ENCODE results near the gene FZD1.
"Not testable (repeated sequence)": the region's sequence is repeated elsewhere in the genome, so short reads cannot be mapped to it uniquely, and the experiment has no call there.

Gene FZD1

DNA sequence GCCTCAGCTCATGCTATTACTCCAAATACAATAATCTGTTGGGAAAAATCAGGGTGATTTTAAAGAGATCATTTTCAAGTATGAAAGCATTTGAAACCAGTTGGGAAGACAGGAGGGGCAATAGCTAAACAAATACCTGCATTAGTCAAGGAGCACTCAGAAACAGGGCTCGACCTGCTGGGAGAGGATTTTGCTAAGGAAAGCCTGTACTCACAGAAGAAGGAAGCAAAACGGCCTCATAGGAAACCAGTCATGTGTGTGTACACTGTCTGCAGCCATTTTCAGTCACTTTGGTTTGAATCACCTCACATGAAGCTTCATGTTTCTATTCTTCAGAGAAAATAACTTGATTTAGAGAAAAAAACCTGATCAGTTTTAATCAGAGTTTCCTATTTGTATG is 38.6 kb downstream of the FZD1 start:
- DNase-seq = no peak

DNA sequence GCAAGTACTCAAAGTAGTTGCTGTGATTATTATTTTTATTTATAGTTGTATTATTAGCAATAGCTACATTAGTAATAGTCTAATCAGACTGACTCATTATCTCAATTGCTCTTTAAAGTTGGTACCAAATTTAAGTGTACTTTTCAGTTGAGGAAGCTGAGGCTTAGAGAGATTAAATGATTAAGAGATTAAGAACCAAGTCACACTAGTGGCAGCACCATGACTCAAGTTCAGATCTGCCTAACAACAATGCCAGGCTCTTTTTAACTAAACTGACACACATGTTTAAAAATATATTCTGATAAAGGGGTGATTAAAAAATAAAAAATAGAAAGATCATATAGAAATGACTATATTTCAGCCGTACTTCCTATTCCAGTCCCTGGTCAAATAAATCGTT is 42.0 kb downstream of the FZD1 start:
- DNase-seq = peak; percentile 23

DNA sequence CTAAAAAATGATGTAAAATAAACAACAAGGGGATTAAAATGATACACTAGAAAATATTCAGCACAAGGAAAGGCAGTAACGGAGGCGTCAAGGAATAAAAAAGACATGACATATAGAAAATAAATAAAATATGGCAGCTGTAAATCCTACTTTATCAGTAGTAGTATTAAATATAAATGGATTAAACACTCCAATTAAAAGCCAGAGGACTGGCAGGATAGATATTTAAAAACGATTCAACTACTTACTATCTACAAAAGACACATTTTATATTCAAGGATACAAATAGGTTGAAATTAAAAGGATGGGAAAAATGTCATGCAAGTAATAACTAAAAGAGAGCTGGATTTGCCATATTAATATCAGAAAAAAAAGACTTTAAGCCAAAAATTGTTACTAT is 43.2 kb downstream of the FZD1 start:
- DNase-seq = no peak

DNA sequence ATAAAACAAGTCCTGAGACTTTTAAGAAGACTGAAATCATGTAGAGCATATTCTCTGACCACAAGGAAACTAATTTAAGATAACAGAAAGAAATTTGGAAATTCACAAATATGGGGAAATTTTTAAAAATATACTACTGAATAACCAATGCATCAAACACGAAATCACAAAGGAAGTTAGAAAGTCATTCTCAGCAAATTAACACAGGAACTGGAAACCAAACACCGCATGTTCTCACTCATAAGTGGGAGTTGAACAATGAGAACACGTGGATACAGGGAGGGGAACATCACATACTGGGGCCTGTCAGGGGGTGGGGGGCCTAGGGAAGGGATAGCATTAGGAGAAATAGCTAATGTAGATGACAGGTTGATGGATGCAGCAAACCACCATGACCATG is 44.0 kb downstream of the FZD1 start:
- not testable (repeated sequence) for DNase-seq

DNA sequence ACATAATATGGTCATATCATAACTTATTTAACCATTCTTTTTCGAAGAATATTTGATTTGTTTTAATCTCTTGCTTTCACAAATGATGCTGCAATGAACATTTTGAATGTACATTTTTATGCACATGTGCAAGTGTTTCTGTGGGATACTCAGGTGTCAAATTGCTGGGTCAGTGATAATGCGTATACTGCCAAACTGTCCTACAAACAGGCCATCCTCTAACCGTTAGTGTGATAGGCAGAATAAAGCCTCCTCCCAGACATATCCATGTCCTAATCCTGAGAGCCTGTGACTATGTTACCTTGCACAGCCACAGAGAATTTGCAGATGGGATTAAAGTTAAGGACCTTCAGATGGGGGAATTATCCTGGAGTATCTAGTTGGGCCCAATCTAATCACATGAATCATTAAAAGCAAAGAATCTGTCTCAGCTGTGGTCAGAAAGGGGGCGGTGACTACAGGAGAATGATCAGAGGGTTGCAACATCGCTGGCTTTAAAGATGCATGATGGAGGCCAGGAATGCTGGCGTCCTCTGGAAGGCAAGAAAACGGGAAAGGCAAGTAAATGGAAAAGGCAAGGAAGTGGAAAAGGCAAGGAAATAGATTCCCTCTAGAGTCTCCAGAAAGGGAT is 46.7 kb downstream of the FZD1 start:
- no peak for DNase-seq

DNA sequence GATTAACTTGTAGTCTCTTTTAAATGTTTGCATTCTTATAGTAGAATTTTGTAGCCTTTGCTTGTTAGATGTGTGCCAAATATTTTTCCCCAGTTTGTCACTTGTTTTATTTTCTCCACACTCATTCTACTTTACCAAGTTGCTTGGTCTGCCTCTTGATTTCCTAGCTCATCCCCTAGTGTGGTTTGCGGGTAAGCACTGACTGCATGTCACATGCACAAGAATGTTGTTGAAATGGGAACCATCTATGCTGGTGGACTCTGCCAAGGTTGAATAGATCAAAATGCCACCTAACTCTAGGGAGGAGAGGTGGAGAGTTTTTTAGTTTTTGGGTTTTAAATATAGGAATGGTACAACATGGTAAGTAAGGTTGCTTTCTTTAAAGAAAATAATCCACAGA is 47.6 kb downstream of the FZD1 start:
- DNase-seq = no peak

DNA sequence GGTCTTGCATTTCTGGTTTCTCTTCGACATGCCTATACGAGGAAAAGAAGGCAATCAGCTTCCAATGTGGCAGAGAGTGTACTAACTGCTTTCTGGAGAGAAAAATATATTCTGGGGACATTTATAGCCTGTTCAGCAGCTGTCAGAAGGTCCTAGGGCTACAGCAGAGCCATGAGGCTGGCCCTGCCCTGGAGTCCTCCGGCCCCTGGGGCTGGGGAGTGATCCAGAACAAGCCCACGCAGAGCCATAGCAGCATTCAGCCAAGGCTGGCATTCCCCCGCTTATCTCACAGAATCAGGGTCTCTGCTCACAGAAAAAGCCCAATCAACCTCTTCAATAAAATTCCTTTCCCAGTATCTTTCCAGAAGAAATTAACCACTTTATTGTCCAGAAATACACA is 48.9 kb downstream of the FZD1 start:
- no peak for DNase-seq

DNA sequence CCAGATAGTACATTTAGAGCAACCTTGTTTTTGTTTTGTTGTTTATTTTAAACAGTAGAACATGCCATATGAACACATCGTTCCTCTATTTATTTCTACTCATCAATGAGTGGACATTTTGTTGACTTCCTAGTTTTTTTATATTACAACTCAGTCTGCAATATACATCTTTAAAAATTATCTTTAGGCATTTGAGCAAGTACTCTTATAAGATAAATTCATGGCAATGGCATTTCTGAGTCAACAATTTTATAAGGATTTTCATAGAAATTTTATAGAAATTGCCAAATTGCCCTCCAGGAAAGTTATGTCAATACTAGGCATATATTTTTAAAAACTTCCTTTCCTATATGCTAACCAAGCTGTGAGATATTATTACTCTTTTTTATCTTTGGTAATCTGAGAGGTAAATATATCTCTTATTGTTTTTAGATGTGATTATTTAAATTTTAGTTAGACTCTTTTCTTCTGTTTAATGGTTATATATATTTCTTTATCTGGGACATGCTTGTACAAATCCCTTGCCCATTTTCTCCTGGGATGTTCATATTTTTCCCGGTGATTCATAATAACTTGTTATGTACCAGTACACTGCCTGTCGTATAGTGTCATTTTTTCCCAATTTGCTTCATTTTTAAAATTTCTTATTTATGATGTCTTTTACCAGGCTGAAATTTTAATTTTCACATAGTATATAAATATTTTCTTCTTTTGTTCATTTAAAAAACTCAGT is 50.5 kb downstream of the FZD1 start:
- DNase-seq = no peak

DNA sequence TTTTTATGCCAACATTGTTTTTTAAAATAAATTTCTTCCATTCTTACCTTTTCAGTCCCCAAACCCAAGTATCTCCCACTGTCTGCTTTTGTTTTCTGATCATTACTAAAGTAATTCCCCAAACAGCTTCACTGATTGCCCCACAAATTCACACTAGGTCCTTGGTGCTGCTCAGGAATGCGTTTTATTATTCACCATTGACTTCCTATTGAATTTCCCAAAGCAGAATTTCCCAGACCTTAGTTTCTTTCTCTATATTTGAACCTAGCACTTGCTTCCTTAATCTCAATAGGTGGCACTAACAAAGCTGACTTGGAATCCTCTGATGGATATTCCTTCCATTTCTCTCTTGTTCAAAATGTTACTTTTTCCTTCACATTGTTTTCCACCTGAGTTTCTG is 52.2 kb downstream of the FZD1 start:
- no peak for DNase-seq

DNA sequence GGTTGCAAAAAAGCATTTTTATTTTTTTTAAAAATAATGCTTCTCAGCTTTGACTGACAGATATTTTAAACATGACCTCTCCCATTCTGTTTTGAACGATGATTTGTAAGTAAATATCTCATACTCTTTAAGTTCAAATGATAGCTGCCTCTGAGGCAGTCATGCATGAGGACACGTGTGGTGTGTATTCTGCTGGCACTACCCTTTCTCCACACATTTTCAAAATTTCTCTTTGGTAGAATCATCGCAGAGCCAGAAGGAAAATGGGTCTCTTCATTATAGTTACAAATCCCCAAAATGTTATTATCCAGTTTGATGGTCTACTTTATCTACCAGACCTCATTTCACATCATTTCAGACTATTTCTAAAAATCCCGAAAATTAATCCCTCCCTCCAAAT is 55.1 kb downstream of the FZD1 start:
- DNase-seq = no peak

DNA sequence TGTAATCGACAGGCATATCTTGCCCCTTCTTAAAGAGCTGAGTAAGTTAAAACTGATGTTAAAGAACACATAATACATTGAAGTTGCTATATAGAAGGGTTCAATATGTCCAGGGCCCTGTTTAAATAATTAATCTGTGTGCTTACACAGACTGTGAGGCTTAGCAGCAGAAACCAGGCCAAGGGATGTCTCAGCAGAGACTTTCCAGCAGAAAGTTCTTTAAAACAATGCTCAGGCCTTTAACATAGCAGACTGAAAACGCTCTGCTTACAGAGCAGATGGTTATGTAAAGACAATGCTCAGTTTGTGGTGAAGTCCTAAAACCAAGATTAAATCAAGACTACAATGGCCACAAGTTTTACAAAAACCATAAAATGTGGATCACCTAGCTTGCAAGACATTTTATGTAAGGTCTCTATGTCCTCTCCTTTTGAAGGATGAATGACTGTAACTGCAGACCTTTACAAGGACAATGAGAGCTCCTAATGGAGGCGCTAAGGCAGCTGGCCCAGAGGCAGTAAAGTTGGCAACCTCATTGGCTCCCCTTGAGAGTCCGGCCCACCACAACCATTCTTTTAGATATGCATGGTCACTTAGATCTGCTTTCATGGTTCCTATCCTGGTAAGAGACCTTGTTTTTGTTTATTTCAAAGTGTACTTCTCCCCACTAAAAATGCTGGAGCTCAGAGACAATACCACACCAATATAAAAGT is 56.3 kb downstream of the FZD1 start:
- DNase-seq = no peak
